Breast epithelium (tissue), 3 donors: ENCODE results near the gene WWTR1.

Experiments used
- POLR2A ChIP-seq: fragments of 450-650 bp; IDR thresholded peaks from one replicate; pipeline ENCODE4 v1.6.1; 2016; ENCODE audit warnings: antibody characterized with exemption, mild to moderate bottlenecking, moderate library complexity
- POLR2AphosphoS5 ChIP-seq, 3 donors: sonication (generic); formaldehyde crosslinking; IDR thresholded peaks; one replicate each; pipeline ENCODE4 v1.6.1; 2017; ENCODE audit warnings: antibody characterized with exemption in 3 of 3
- TF ChIP-seq, protein P1 (sequence below), 3 donors: fragments of 450-650 bp; IDR thresholded peaks; one replicate each; pipeline ENCODE4 v1.5.1; 2016 to 2017; ENCODE audit warnings: antibody characterized with exemption in 3 of 3, mild to moderate bottlenecking in 3 of 3, moderate library complexity in 3 of 3

DNA sequence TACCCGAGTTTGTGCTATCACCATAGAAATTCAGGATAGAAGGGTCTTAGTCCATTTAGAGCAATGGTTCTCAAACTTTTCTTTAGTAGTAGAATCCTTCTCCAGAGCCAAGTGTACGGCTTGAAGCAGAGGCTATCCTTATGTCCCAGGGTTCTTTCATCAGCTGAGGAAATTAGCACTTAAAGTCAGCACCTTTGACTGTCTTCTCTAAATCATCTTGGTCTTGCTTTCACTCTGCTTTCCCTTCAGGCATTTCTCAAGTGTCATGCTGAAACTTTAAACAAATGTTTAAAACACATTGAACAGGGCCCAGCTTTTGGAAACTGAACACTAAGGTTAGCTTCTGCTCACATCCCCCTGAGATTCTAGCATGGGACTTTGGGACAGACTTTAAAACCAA is 105.1 kb downstream of the WWTR1 start:
- TF ChIP-seq POLR2AphosphoS5 (IDR thresholded peaks at IDR 0.05) (no peak), POLR2A (no peak)
- TF ChIP-seq, protein P1, sequence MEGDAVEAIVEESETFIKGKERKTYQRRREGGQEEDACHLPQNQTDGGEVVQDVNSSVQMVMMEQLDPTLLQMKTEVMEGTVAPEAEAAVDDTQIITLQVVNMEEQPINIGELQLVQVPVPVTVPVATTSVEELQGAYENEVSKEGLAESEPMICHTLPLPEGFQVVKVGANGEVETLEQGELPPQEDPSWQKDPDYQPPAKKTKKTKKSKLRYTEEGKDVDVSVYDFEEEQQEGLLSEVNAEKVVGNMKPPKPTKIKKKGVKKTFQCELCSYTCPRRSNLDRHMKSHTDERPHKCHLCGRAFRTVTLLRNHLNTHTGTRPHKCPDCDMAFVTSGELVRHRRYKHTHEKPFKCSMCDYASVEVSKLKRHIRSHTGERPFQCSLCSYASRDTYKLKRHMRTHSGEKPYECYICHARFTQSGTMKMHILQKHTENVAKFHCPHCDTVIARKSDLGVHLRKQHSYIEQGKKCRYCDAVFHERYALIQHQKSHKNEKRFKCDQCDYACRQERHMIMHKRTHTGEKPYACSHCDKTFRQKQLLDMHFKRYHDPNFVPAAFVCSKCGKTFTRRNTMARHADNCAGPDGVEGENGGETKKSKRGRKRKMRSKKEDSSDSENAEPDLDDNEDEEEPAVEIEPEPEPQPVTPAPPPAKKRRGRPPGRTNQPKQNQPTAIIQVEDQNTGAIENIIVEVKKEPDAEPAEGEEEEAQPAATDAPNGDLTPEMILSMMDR (IDR thresholded peaks at IDR 0.05): no peak
